Panc1 (cell line): Measurements from ENCODE around the gene SCN3B. TPM values are rescaled to one million over a fixed set of nuclear protein-coding genes. Genes with fewer than 3 reads are reported as not detected.

Experiments
- ATAC-seq: fragments of 200-7000 bp; cut with Tn5 transposase; 2 replicates; pipeline ENCODE4 v1.9.1; 2020; ENCODE audit warnings: mild to moderate bottlenecking, moderate library complexity
- BruUV-seq: library from RNA; stranded (reverse); fragments of 400-500 nt; replicated peaks from 2 replicates; lab custom pipeline; 2021; lab: Mats Ljungman, UMichigan
- CTCF ChIA-PET: fragments of 300-600 bp; sonication (Branson Sonifier 250); formaldehyde crosslinking; loops from one replicate; lab custom pipeline; 2022; ENCODE audit warnings: antibody characterized with exemption; lab: Charles Lee
- POLR2A ChIA-PET: fragments of 300-600 bp; sonication (Branson Sonifier 250); formaldehyde crosslinking; loops from one replicate; lab custom pipeline; 2022; ENCODE audit warnings: antibody characterized with exemption; lab: Charles Lee
- DNase-seq: peaks from one replicate; pipeline ENCODE4 v3.0.0-alpha.2; 2010; ENCODE audit warnings: low read depth, low spot score
- H3K27ac ChIP-seq: 2 replicates; pipeline ENCODE4 v1.5.1; 2011; ENCODE audit warnings: mild to moderate bottlenecking, low read length, inconsistent platforms
- H3K27me3 ChIP-seq: fragments of 200-500 bp; sonication (Bioruptor generic); 2 replicates; pipeline ENCODE4 v1.6.0; 2014; ENCODE audit warnings: low read length, inconsistent platforms; ENCODE audit not compliant: control insufficient read depth, insufficient read depth
- H3K36me3 ChIP-seq: fragments of 200-500 bp; sonication (Bioruptor generic); 2 replicates; pipeline ENCODE4 v1.5.1; 2014; ENCODE audit warnings: inconsistent platforms, mild to moderate bottlenecking, low read length, moderate library complexity; ENCODE audit not compliant: control insufficient read depth, insufficient read depth
- H3K4me1 ChIP-seq: 2 replicates; pipeline ENCODE4 v1.5.1; 2011; ENCODE audit warnings: inconsistent platforms, mild to moderate bottlenecking, low read length, moderate library complexity; ENCODE audit not compliant: control insufficient read depth, insufficient read depth
- H3K4me3 ChIP-seq, 2 experiments: 2 replicates each; pipeline ENCODE4 v1.5.1; 2011 to 2012; ENCODE audit warnings: low read depth in 2 of 2, low read length in 2 of 2, mild to moderate bottlenecking in 2 of 2, inconsistent platforms in 1 of 2, moderate library complexity in 1 of 2
- H3K9me3 ChIP-seq: fragments of 200-500 bp; sonication (Bioruptor generic); 2 replicates; pipeline ENCODE4 v1.5.1; 2014; ENCODE audit warnings: low read depth, mild to moderate bottlenecking, inconsistent platforms, low read length, moderate library complexity; ENCODE audit not compliant: control insufficient read depth, insufficient read depth
- POLR2AphosphoS5 ChIP-seq: IDR thresholded peaks from 2 replicates; pipeline ENCODE4 v1.6.1; 2012; ENCODE audit warnings: mild to moderate bottlenecking, low read depth, low read length, moderate library complexity
- SIN3A ChIP-seq: IDR thresholded peaks from 2 replicates; pipeline ENCODE4 v1.6.1; 2012; ENCODE audit warnings: low read depth, mild to moderate bottlenecking, low read length, moderate library complexity, borderline replicate concordance; ENCODE audit not compliant: insufficient read depth
- TCF7L2 ChIP-seq: IDR thresholded peaks from 2 replicates; pipeline ENCODE4 v1.6.1; 2011; ENCODE audit warnings: mild to moderate bottlenecking, low read depth, low read length, inconsistent platforms
- in situ Hi-C: cut with HindIII; loops from 2 replicates; pipeline ENCODE4 v1.10.0; 2016; ENCODE audit warnings: low sequenced_read_pairs, low pct_unique_long_range_greater_than_20kb
- intact Hi-C: fragments of 100-400 bp; cut with micrococcal nuclease; formaldehyde crosslinking; loops from one replicate; pipeline ENCODE4 v1.10.0; 2022; ENCODE audit not compliant: unreplicated experiment
- total RNA-seq: library from RNA; stranded (reverse); gene quantifications from one replicate; pipeline ENCODE4 v1.2.1, GENCODE V29; 2021; ENCODE audit not compliant: unreplicated experiment
- TF ChIP-seq, protein P1 (sequence below), 2 experiments: IDR thresholded peaks; 2 replicates each; pipeline ENCODE4 v1.6.1; 2011 to 2012; ENCODE audit warnings: low read depth in 2 of 2, control low read depth in 1 of 2, low read length in 1 of 2, mild to moderate bottlenecking in 1 of 2, moderate library complexity in 1 of 2; ENCODE audit not compliant: insufficient read depth in 1 of 2
- TF ChIP-seq, protein P2 (sequence below): fragments of 450-650 bp; IDR thresholded peaks from 2 replicates; pipeline ENCODE4 v1.5.1; 2017; ENCODE audit warnings: mild to moderate bottlenecking

SCN3B gene
- total RNA-seq, 1 experiment from 2014 or later: 0.10 TPM

DNA sequence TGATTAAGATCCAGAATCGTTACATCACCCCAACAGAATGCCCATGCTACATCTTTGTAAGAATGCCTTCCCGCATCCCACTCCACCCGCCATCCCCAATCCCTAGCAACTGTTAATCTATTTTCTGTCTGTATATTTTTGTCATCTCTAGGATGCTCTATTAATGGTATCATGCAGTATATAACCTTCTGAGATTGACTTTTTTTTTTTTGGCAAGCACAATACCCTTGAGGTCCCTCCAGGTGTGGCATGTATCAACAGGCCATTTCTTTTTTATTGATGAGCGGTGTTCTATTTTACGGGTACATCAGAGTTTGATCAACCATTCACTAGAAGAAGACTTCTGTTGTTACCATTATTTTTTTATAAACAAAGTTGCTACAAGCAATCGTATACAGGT lies 30.2 kb upstream of the SCN3B start:
- BruUV-seq: no TSS peak
- no peak overlapping the region for H3K27ac ChIP-seq
- H3K9me3 ChIP-seq: no peaks in the 10 kb centered on the region
- CTCF ChIA-PET: no interaction called here
- intact Hi-C loops (no loop called here), in situ Hi-C loops (no loop called here)
- POLR2A ChIA-PET: no interaction called here
- no peaks in the 10 kb centered on the region for H3K36me3 ChIP-seq
- TF ChIP-seq TCF7L2: no peak
- TF ChIP-seq, protein P1, sequence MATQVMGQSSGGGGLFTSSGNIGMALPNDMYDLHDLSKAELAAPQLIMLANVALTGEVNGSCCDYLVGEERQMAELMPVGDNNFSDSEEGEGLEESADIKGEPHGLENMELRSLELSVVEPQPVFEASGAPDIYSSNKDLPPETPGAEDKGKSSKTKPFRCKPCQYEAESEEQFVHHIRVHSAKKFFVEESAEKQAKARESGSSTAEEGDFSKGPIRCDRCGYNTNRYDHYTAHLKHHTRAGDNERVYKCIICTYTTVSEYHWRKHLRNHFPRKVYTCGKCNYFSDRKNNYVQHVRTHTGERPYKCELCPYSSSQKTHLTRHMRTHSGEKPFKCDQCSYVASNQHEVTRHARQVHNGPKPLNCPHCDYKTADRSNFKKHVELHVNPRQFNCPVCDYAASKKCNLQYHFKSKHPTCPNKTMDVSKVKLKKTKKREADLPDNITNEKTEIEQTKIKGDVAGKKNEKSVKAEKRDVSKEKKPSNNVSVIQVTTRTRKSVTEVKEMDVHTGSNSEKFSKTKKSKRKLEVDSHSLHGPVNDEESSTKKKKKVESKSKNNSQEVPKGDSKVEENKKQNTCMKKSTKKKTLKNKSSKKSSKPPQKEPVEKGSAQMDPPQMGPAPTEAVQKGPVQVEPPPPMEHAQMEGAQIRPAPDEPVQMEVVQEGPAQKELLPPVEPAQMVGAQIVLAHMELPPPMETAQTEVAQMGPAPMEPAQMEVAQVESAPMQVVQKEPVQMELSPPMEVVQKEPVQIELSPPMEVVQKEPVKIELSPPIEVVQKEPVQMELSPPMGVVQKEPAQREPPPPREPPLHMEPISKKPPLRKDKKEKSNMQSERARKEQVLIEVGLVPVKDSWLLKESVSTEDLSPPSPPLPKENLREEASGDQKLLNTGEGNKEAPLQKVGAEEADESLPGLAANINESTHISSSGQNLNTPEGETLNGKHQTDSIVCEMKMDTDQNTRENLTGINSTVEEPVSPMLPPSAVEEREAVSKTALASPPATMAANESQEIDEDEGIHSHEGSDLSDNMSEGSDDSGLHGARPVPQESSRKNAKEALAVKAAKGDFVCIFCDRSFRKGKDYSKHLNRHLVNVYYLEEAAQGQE (IDR thresholded peaks at IDR 0.05; ENCODE audit: insufficient read depth in 1 of 2, low read depth in 2 of 2, low read length in 1 of 2): no peak
- TF ChIP-seq, protein P2, sequence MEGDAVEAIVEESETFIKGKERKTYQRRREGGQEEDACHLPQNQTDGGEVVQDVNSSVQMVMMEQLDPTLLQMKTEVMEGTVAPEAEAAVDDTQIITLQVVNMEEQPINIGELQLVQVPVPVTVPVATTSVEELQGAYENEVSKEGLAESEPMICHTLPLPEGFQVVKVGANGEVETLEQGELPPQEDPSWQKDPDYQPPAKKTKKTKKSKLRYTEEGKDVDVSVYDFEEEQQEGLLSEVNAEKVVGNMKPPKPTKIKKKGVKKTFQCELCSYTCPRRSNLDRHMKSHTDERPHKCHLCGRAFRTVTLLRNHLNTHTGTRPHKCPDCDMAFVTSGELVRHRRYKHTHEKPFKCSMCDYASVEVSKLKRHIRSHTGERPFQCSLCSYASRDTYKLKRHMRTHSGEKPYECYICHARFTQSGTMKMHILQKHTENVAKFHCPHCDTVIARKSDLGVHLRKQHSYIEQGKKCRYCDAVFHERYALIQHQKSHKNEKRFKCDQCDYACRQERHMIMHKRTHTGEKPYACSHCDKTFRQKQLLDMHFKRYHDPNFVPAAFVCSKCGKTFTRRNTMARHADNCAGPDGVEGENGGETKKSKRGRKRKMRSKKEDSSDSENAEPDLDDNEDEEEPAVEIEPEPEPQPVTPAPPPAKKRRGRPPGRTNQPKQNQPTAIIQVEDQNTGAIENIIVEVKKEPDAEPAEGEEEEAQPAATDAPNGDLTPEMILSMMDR: no peak
- TF ChIP-seq SIN3A: no peak
- TF ChIP-seq POLR2AphosphoS5: no peak
- H3K4me3 ChIP-seq: no peak overlapping the region
- H3K27me3 ChIP-seq: peaks cover 35% of the 10 kb centered on the region
- ATAC-seq (no peak), DNase-seq (no peak)
- no peaks in the 10 kb centered on the region for H3K4me1 ChIP-seq

DNA sequence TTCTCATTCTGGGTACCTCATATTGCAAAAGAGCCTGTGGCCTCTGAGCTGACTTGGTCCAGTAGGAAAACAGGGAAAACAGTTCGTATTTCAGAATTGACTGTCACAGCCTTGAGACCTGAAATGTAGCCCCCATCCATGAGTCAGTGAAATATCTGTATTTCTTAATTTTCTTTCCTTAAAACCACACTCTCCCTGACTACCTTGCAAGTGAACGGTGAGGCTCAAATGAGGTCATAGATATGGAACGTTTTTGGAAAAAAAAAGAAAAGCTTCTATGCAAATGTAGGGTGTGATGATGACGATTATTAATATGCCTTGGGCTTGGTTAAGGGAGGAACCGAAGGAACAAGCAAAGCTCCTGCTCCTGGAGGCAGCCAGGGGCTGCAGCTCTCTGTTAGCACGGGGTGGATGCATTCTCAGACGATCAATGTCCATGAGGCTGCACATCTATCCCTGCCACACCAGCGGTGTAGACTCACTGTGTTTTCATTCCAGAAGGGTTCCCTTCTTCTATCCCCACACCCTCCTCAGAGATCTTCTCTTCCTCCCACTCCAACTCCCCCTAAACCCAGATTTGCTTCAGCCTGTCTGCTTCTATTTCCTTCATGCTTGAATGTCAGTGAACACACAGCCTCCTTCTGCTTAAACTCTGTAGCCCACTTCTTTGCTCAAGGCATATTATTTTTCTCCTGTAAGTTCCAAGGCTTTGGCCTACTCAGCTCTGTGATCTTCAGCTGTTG lies 29.2 kb upstream of the SCN3B start:
- Histone ChIP-seq H3K27me3 (peaks cover 26% of the 10 kb centered on the region), H3K4me3 (no peak overlapping the region), H3K4me1 (no peaks in the 10 kb centered on the region), H3K9me3 (no peaks in the 10 kb centered on the region), H3K27ac (no peak overlapping the region), H3K36me3 (no peaks in the 10 kb centered on the region)
- TF ChIP-seq POLR2AphosphoS5 (no peak), TCF7L2 (no peak), SIN3A (no peak)
- TF ChIP-seq, protein P1 (IDR thresholded peaks at IDR 0.05; ENCODE audit: insufficient read depth in 1 of 2, low read depth in 2 of 2, low read length in 1 of 2): no peak
- TF ChIP-seq, protein P2: no peak
- ATAC-seq: no peak
- no peak for DNase-seq
- BruUV-seq: no TSS peak
- ChIA-PET POLR2A (no interaction called here), CTCF (no interaction called here)
- intact Hi-C loops (no loop called here), in situ Hi-C loops (no loop called here)
